Parathyroid adenoma (tissue), 2 donors: ENCODE results near the gene RIPPLY2.

ENCODE experiments used
- H2AFZ ChIP-seq: fragments of 300-600 bp; sonication (generic); one replicate; pipeline ENCODE4 v1.7.0; 2017; ENCODE audit warnings: antibody characterized with exemption, mild to moderate bottlenecking
- H3K27ac ChIP-seq: fragments of 300-600 bp; sonication (generic); one replicate; pipeline ENCODE4 v1.7.0; 2017
- H3K27me3 ChIP-seq: fragments of 300-600 bp; sonication (generic); one replicate; pipeline ENCODE4 v1.7.0; 2017; ENCODE audit warnings: low read length; ENCODE audit not compliant: control insufficient read depth, insufficient read depth
- H3K36me3 ChIP-seq: fragments of 300-600 bp; sonication (generic); one replicate; pipeline ENCODE4 v1.7.0; 2017; ENCODE audit warnings: low read length; ENCODE audit not compliant: control insufficient read depth, insufficient read depth
- H3K4me1 ChIP-seq: fragments of 300-600 bp; sonication (generic); one replicate; pipeline ENCODE4 v1.7.0; 2017; ENCODE audit warnings: control low read depth
- H3K4me2 ChIP-seq: fragments of 300-600 bp; sonication (generic); one replicate; pipeline ENCODE4 v1.7.0; 2017; ENCODE audit warnings: low read length
- H3K4me3 ChIP-seq: fragments of 300-600 bp; sonication (generic); one replicate; pipeline ENCODE4 v1.7.0; 2017; ENCODE audit warnings: low read depth, low read length
- H3K79me2 ChIP-seq: fragments of 300-600 bp; sonication (generic); one replicate; pipeline ENCODE4 v1.7.0; 2017; ENCODE audit warnings: control low read depth
- H3K9ac ChIP-seq: fragments of 300-600 bp; sonication (generic); one replicate; pipeline ENCODE4 v1.7.0; 2017; ENCODE audit warnings: mild to moderate bottlenecking
- H3K9me3 ChIP-seq: fragments of 300-600 bp; sonication (generic); one replicate; pipeline ENCODE4 v1.7.0; 2017; ENCODE audit warnings: low read length; ENCODE audit not compliant: control insufficient read depth
- TF ChIP-seq, protein P1 (sequence below): fragments of 300-600 bp; sonication (generic); IDR thresholded peaks from one replicate; pipeline ENCODE4 v1.7.0; 2017; ENCODE audit warnings: antibody characterized with exemption, mild to moderate bottlenecking
- donor health status: primary hyperparathyroidism.

The RIPPLY2 gene

GRCh38 chr6:83812595-83812994 is 40.6 kb upstream of the RIPPLY2 start:
- H2AFZ ChIP-seq: no peak overlapping the region
- H3K27ac ChIP-seq: no peak overlapping the region
- H3K36me3 ChIP-seq: no peaks in the 10 kb centered on the region
- no peaks in the 10 kb centered on the region for H3K9me3 ChIP-seq
- no peak overlapping the region for H3K9ac ChIP-seq
- H3K4me1 ChIP-seq: no peaks in the 10 kb centered on the region
- no peaks in the 10 kb centered on the region for H3K79me2 ChIP-seq
- H3K4me3 ChIP-seq: no peak overlapping the region
- TF ChIP-seq, protein P1, sequence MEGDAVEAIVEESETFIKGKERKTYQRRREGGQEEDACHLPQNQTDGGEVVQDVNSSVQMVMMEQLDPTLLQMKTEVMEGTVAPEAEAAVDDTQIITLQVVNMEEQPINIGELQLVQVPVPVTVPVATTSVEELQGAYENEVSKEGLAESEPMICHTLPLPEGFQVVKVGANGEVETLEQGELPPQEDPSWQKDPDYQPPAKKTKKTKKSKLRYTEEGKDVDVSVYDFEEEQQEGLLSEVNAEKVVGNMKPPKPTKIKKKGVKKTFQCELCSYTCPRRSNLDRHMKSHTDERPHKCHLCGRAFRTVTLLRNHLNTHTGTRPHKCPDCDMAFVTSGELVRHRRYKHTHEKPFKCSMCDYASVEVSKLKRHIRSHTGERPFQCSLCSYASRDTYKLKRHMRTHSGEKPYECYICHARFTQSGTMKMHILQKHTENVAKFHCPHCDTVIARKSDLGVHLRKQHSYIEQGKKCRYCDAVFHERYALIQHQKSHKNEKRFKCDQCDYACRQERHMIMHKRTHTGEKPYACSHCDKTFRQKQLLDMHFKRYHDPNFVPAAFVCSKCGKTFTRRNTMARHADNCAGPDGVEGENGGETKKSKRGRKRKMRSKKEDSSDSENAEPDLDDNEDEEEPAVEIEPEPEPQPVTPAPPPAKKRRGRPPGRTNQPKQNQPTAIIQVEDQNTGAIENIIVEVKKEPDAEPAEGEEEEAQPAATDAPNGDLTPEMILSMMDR: no peak
- no peak overlapping the region for H3K4me2 ChIP-seq
- no peaks in the 10 kb centered on the region for H3K27me3 ChIP-seq

DNA sequence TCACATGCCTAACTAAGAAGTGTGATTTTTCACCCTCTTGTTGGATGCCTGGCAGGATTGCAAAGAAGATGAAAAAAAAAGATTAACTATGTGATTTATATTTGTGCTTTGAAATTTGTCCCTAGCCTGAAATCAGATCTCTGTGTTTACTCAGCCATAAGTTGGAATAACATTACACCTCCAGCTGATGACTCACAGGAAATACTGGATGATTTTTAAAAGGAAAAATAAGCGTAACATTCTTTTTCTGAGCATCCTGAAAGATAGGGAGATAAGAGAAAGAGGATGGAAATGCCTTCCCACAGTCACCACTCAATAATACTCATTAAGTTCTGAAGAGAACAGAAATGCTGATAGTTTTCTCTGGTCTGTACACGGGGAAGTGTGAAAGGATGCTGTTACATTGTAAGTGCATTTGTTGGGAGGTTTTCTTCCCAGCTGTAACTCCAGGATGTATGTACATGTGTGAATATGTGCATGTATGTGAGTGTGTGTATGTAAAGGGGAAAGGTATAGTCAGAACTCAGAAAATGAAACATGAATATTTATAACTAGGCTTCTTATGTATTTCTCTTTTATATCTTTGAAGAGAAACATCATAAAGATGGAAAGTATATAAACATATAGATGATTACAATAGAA is 37.4 kb upstream of the RIPPLY2 start:
- TF ChIP-seq, protein P1: no peak
- Histone ChIP-seq H3K79me2 (no peaks in the 10 kb centered on the region), H3K4me1 (no peaks in the 10 kb centered on the region), H3K9me3 (no peaks in the 10 kb centered on the region), H3K27ac (no peak overlapping the region), H2AFZ (no peak overlapping the region), H3K27me3 (no peaks in the 10 kb centered on the region), H3K9ac (no peak overlapping the region), H3K36me3 (no peaks in the 10 kb centered on the region), H3K4me3 (no peak overlapping the region), H3K4me2 (no peak overlapping the region)

DNA sequence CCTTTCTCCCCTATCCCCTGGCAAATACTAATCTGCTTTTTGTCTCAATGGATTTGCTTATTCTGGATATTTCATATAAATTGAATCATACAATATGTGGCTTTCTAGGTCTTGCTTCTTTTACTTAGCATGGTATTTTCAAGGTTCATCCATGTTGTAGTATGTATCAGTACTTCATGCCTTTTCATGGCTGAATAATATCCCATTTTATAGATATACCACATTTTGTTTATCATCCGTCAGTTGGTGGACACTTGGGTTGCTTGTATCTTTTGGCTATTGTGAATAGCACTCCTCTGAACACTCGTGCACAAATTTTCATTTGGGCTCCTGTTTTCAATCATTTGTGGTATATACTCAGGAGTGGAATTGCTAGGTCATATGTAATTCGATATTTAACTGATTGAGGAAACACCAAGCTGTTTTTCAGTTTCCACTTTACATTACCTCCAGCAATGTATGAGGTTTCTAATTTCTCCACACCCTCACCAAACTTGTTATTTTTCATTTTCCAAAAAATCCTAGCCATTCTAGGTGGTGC is 30.5 kb upstream of the RIPPLY2 start:
- no peak overlapping the region for H3K27ac ChIP-seq
- H2AFZ ChIP-seq: no peak overlapping the region
- no peaks in the 10 kb centered on the region for H3K4me1 ChIP-seq
- H3K27me3 ChIP-seq: no peaks in the 10 kb centered on the region
- TF ChIP-seq, protein P1: no peak
- H3K9me3 ChIP-seq: no peaks in the 10 kb centered on the region
- H3K4me2 ChIP-seq: no peak overlapping the region
- H3K36me3 ChIP-seq: no peaks in the 10 kb centered on the region
- H3K79me2 ChIP-seq: no peaks in the 10 kb centered on the region
- no peak overlapping the region for H3K4me3 ChIP-seq
- H3K9ac ChIP-seq: no peak overlapping the region

- H3K9ac ChIP-seq: no peak overlapping the region
- no peaks in the 10 kb centered on the region for H3K4me1 ChIP-seq
- no peaks in the 10 kb centered on the region for H3K36me3 ChIP-seq
- no peak overlapping the region for H3K4me3 ChIP-seq
- no peaks in the 10 kb centered on the region for H3K9me3 ChIP-seq
- no peak overlapping the region for H2AFZ ChIP-seq
- H3K79me2 ChIP-seq: no peaks in the 10 kb centered on the region
- H3K27ac ChIP-seq: no peak overlapping the region
- TF ChIP-seq, protein P1: no peak
- H3K27me3 ChIP-seq: no peaks in the 10 kb centered on the region
- no peak overlapping the region for H3K4me2 ChIP-seq
These were observed 28.8 kb upstream of the RIPPLY2 start for GRCh38 chr6:83824388-83824801.

- H3K79me2 ChIP-seq: no peaks in the 10 kb centered on the region
- no peak overlapping the region for H3K4me3 ChIP-seq
- H3K4me2 ChIP-seq: no peak overlapping the region
- H3K27ac ChIP-seq: no peak overlapping the region
- no peak overlapping the region for H3K9ac ChIP-seq
- H3K36me3 ChIP-seq: no peaks in the 10 kb centered on the region
- TF ChIP-seq, protein P1: no peak
- H3K4me1 ChIP-seq: no peaks in the 10 kb centered on the region
- H3K9me3 ChIP-seq: no peaks in the 10 kb centered on the region
- no peaks in the 10 kb centered on the region for H3K27me3 ChIP-seq
- H2AFZ ChIP-seq: no peak overlapping the region
These were observed 28.3 kb upstream of the RIPPLY2 start for GRCh38 chr6:83824831-83825230.
